SK-N-SH (cell line): Measurements from ENCODE around the gene ATG2B. TPM values are rescaled to one million over a fixed set of nuclear protein-coding genes. Genes with fewer than 3 reads are reported as not detected.

ENCODE experiments used
- CTCF ChIA-PET: fragments of 300-600, 350-600 bp; formaldehyde crosslinking; extraction: SDS; loops from one replicate; lab custom pipeline; 2021; lab: Yijun Ruan, JAX
- POLR2A ChIA-PET: fragments of 350-600 bp; sonication (Branson Sonifier 250); formaldehyde crosslinking; extraction: SDS; loops from one replicate; lab custom pipeline; 2020; ENCODE audit warnings: antibody characterized with exemption, inconsistent platforms; lab: Yijun Ruan, JAX
- DNase-seq: peaks from one replicate; pipeline ENCODE4 v3.0.0; 2012
- H2AFZ ChIP-seq: fragments of 200-600 bp; sonication (generic); 2 replicates; pipeline ENCODE4 v1.8.1; 2016; ENCODE audit warnings: antibody characterized with exemption, mild to moderate bottlenecking, low read depth
- H3F3A ChIP-seq: fragments of 200-600 bp; sonication (generic); replicated peaks from 2 replicates; pipeline ENCODE3; 2016; ENCODE audit warnings: antibody characterized with exemption, mild to moderate bottlenecking; ENCODE audit not compliant: insufficient read depth
- H3K27ac ChIP-seq, 2 experiments: fragments of 200-500 bp in 1 of 2; fragments of 200-600 bp in 1 of 2; sonication (Bioruptor generic) in 1 of 2; sonication (generic), shearing (Covaris generic) in 1 of 2; 2 replicates each; pipeline versions ENCODE4 v1.5.1 to v1.6.1; 2014 to 2016; ENCODE audit warnings: low read depth in 2 of 2, inconsistent platforms in 1 of 2, low read length in 1 of 2, mild to moderate bottlenecking in 1 of 2, mixed read lengths in 1 of 2
- H3K27me3 ChIP-seq: fragments of 200-600 bp; sonication (generic), shearing (Covaris generic); 2 replicates; pipeline ENCODE4 v1.6.1; 2016; ENCODE audit warnings: mixed run types; ENCODE audit not compliant: insufficient read depth
- H3K36me3 ChIP-seq, 2 experiments: fragments of 200-500 bp in 1 of 2; fragments of 200-600 bp in 1 of 2; sonication (Bioruptor generic) in 1 of 2; sonication (generic) in 1 of 2; replicated peaks in 1 of 2; 2 replicates each; pipeline versions ENCODE3 to v1.5.1; 2014 to 2016; ENCODE audit warnings: low read length in 1 of 2, mild to moderate bottlenecking in 1 of 2; ENCODE audit not compliant: insufficient read depth in 2 of 2, control insufficient read depth in 1 of 2
- H3K4me1 ChIP-seq, 2 experiments: fragments of 200-500 bp in 1 of 2; fragments of 200-600 bp in 1 of 2; sonication (Bioruptor generic) in 1 of 2; sonication (generic), shearing (Covaris generic) in 1 of 2; 2 replicates each; pipeline versions ENCODE4 v1.5.1 to v1.6.1; 2014 to 2016; ENCODE audit warnings: low read depth in 1 of 2, low read length in 1 of 2, mixed run types in 1 of 2; ENCODE audit not compliant: insufficient read depth in 2 of 2, control insufficient read depth in 1 of 2
- H3K4me2 ChIP-seq: fragments of 200-600 bp; sonication (generic), shearing (Covaris generic); 2 replicates; pipeline ENCODE4 v1.6.1; 2017; ENCODE audit warnings: mixed run types
- H3K4me3 ChIP-seq, 2 experiments: fragments of 200-500 bp in 1 of 2; fragments of 200-600 bp in 1 of 2; sonication (Bioruptor generic) in 1 of 2; sonication (generic), shearing (Covaris generic) in 1 of 2; 2 replicates each; pipeline versions ENCODE4 v1.5.1 to v1.8.1; 2014 to 2016; ENCODE audit warnings: low read depth in 2 of 2, inconsistent platforms in 1 of 2, low read length in 1 of 2, mild to moderate bottlenecking in 1 of 2, mixed read lengths in 1 of 2, moderate library complexity in 1 of 2
- H3K79me2 ChIP-seq: fragments of 200-600 bp; sonication (generic); 2 replicates; pipeline ENCODE4 v1.8.1; 2017; ENCODE audit warnings: mild to moderate bottlenecking; ENCODE audit not compliant: insufficient read depth
- H3K9ac ChIP-seq: fragments of 200-600 bp; sonication (generic); 2 replicates; pipeline ENCODE4 v1.6.1; 2017; ENCODE audit warnings: mixed run types
- H3K9me2 ChIP-seq: fragments of 200-600 bp; sonication (generic); 2 replicates; pipeline ENCODE4 v1.6.1; 2017; ENCODE audit warnings: mixed run types
- H3K9me3 ChIP-seq: fragments of 200-600 bp; sonication (generic); 2 replicates; pipeline ENCODE4 v1.6.1; 2017; ENCODE audit warnings: mixed run types, mild to moderate bottlenecking, moderate library complexity
- H4K20me1 ChIP-seq: fragments of 200-600 bp; sonication (generic); 2 replicates; pipeline ENCODE4 v1.6.1; 2017; ENCODE audit warnings: mild to moderate bottlenecking, mixed run types; ENCODE audit not compliant: insufficient read depth
- CHD2 ChIP-seq: fragments of 150-350 bp; IDR thresholded peaks from 2 replicates; pipeline ENCODE4 v1.6.1; 2018; ENCODE audit warnings: low read length; ENCODE audit not compliant: partially characterized antibody
- EZH2phosphoT487 ChIP-seq: fragments of 200-600 bp; sonication (generic); IDR thresholded peaks from 2 replicates; pipeline ENCODE4 v1.6.1; 2017; ENCODE audit warnings: low read depth, mixed run types, mild to moderate bottlenecking, antibody characterized with exemption, moderate library complexity, borderline replicate concordance
- MXI1 ChIP-seq: IDR thresholded peaks from 2 replicates; pipeline ENCODE4 v1.6.1; 2012; ENCODE audit warnings: mild to moderate bottlenecking, low read depth, low read length, improper control_type of control experiment
- NFIC ChIP-seq: IDR thresholded peaks from 2 replicates; pipeline ENCODE4 v1.4.0; 2012; ENCODE audit warnings: borderline replicate concordance
- NRF1 ChIP-seq: IDR thresholded peaks from 2 replicates; pipeline ENCODE4 v1.6.1; 2012; ENCODE audit warnings: low read depth, mild to moderate bottlenecking, low read length
- POLR2AphosphoS5 ChIP-seq: IDR thresholded peaks from 2 replicates; pipeline ENCODE4 v1.6.1; 2012; ENCODE audit warnings: low read depth, low read length
- RCOR1 ChIP-seq: fragments of 150-350 bp; IDR thresholded peaks from 2 replicates; pipeline ENCODE4 v1.6.1; 2017; ENCODE audit warnings: antibody characterized with exemption, low read length
- SMC3 ChIP-seq: IDR thresholded peaks from 2 replicates; pipeline ENCODE4 v1.6.1; 2012; ENCODE audit warnings: low read depth, low read length, improper control_type of control experiment
- TAF1 ChIP-seq: IDR thresholded peaks from 2 replicates; pipeline ENCODE4 v1.6.1; 2012; ENCODE audit warnings: low read depth, mild to moderate bottlenecking, low read length, moderate library complexity, borderline replicate concordance
- TCF12 ChIP-seq: IDR thresholded peaks from 2 replicates; pipeline ENCODE4 v1.4.0; 2012
- YY1 ChIP-seq: IDR thresholded peaks from 2 replicates; pipeline ENCODE4 v1.4.0; 2012; ENCODE audit warnings: low read depth, mild to moderate bottlenecking
- WGBS: methylation state at CpG from one replicate; pipeline ENCODE4 v1.1.6; 2017; ENCODE audit warnings: low lambda C conversion rate; 5-methylcytosine and 5-hydroxymethylcytosine counted together
- polyA plus RNA-seq, 3 experiments: library from polyadenylated mRNA; depleted of rRNA; stranded (reverse); fragments of >200 nt; gene quantifications; 2 replicates each; pipeline ENCODE4 v1.2.3, GENCODE V29; 2012
- TF ChIP-seq, protein P1 (sequence below): fragments of 200-600 bp; sonication (generic); IDR thresholded peaks from 2 replicates; pipeline ENCODE4 v1.6.1; 2017; ENCODE audit warnings: antibody characterized with exemption, mild to moderate bottlenecking, moderate library complexity
- TF ChIP-seq, protein P2 (sequence below): IDR thresholded peaks from 2 replicates; pipeline ENCODE4 v1.4.0; 2012; ENCODE audit warnings: low read depth
- TF ChIP-seq, protein P3 (sequence below): IDR thresholded peaks from 2 replicates; pipeline ENCODE4 v1.6.1; 2012; ENCODE audit warnings: mild to moderate bottlenecking, low read depth, low read length, moderate library complexity
- TF ChIP-seq, protein P4 (sequence below): fragments of 150-350 bp; IDR thresholded peaks from 2 replicates; pipeline ENCODE4 v1.6.1; 2017; ENCODE audit warnings: antibody characterized with exemption, low read length, low read depth, borderline replicate concordance
- TF ChIP-seq, protein P5 (sequence below): IDR thresholded peaks from 2 replicates; pipeline ENCODE4; 2012

ATG2B gene
- polyA plus RNA-seq, 1 of the 3 experiments (the other 2 are of a cell fraction), result 5.8 TPM

DNA sequence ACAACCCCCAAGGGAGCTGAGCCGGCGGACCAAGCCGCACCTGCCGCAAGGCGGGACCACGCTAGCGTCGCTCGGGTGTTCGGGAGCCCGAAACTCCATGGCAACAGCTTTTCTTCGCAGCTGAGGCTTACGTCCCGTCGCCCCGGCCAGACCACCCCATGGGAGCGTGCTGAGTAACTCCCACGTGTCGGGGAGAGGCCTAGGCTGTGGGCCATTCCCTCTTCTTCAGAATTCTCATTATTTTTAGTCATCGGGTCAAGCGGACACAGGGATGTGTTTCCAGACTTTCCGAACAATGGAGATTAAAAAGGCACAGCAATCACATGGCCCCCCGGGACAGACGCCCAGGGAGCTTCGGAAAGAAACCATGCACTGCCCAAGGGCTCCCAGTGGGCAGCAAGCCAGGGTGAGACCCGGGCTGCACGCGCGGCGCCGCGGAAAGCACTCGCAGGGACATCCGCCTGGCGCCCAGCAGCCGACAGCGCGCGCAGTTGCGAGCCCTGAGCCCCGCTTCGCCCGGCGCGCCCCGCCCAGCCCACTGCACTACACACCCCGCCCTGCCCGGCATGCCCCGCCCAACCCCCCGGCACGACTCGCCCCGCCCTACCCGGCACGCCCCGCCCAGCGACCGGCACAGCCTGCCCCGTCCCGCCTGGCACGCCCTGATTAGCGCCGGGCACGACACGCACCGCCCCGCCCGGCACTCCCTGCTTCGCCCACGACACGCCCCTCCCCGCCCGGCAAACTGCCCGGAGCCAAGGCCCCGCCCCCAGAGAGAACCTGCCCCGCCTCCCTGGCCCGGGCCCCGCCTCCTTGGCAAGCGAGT lies 28.4 kb upstream of the ATG2B start:
- TF ChIP-seq TAF1 (peak; percentile 28; the same call in 1 of the 2 replicates), TCF12 (0 out of 2 replicates have a peak, but pooled peaks have one; percentile 6), NRF1 (peak; percentile 52), POLR2AphosphoS5 (peak; percentile 54; the same call in 1 of the 2 replicates), CHD2 (no peak), MXI1 (peak; percentile 89), YY1 (0 out of 2 replicates have a peak, but pooled peaks have one; percentile 23), RCOR1 (0 out of 2 replicates have a peak, but pooled peaks have one; percentile 4), NFIC (peak; percentile 35; the same call in 1 of the 2 replicates)
- TF ChIP-seq, protein P1, sequence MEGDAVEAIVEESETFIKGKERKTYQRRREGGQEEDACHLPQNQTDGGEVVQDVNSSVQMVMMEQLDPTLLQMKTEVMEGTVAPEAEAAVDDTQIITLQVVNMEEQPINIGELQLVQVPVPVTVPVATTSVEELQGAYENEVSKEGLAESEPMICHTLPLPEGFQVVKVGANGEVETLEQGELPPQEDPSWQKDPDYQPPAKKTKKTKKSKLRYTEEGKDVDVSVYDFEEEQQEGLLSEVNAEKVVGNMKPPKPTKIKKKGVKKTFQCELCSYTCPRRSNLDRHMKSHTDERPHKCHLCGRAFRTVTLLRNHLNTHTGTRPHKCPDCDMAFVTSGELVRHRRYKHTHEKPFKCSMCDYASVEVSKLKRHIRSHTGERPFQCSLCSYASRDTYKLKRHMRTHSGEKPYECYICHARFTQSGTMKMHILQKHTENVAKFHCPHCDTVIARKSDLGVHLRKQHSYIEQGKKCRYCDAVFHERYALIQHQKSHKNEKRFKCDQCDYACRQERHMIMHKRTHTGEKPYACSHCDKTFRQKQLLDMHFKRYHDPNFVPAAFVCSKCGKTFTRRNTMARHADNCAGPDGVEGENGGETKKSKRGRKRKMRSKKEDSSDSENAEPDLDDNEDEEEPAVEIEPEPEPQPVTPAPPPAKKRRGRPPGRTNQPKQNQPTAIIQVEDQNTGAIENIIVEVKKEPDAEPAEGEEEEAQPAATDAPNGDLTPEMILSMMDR, result no peak
- TF ChIP-seq, protein P2, sequence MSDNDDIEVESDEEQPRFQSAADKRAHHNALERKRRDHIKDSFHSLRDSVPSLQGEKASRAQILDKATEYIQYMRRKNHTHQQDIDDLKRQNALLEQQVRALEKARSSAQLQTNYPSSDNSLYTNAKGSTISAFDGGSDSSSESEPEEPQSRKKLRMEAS, result peak; percentile 96
- Histone ChIP-seq H3K79me2 (no peaks in the 10 kb centered on the region), H3K36me3 (peaks cover 0 to 6% of the 10 kb centered on the region in 2 experiments), H3K4me3 (peak overlapping the region; percentile 79 to 97), H3K9ac (peak overlapping the region; percentile 78), H3K9me2 (no peaks in the 10 kb centered on the region), H3K4me1 (no peaks in the 10 kb centered on the region; a peak in 1 of 4 replicates), H3K9me3 (no peaks in the 10 kb centered on the region), H3K27me3 (no peaks in the 10 kb centered on the region), H3F3A (peaks cover 1% of the 10 kb centered on the region), H3K27ac (peak overlapping the region; percentile 57 to 89; a peak in 3 of 4 replicates), H2AFZ (peak overlapping the region; percentile 99), H3K4me2 (peak overlapping the region; percentile 100), H4K20me1 (no peaks in the 10 kb centered on the region)
- ChIA-PET POLR2A (interaction anchor here (0.8 to 1.4 kb wide), 5 partner anchors 9 to 281 kb away, joined by 3 read pairs; partner anchors contain the start of gene ATG2B), CTCF (interaction anchor here (0.8 to 2.1 kb wide), 9 partner anchors 10 to 291 kb away, joined by 3 to 6 read pairs (median 3); partner anchors contain the start of genes ATG2B and GSKIP)
- DNase-seq, result peak; percentile 99
- under 1% methylated on average over 18 of the region's 79 CpGs for WGBS

DNA sequence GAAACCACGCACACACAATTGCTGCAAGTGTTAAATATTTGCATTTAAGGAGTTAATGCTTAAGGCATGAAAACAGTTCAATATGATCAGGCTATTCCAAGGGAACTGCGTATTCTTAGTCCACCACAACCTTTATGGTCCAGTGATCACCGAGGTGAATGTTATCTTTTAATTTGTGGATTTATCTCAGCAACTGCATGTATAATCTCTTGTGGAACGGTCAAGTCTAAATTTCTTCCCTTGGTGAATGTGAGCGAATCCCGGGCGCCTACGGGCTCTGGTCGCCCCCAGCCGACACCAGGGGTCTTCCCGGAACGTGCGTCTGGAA lies 27.8 kb upstream of the ATG2B start:
- no peaks in the 10 kb centered on the region for H4K20me1 ChIP-seq
- H3K36me3 ChIP-seq, result peaks cover 0 to 12% of the 10 kb centered on the region in 2 experiments
- no peaks in the 10 kb centered on the region for H3K79me2 ChIP-seq
- TF ChIP-seq, protein P3, sequence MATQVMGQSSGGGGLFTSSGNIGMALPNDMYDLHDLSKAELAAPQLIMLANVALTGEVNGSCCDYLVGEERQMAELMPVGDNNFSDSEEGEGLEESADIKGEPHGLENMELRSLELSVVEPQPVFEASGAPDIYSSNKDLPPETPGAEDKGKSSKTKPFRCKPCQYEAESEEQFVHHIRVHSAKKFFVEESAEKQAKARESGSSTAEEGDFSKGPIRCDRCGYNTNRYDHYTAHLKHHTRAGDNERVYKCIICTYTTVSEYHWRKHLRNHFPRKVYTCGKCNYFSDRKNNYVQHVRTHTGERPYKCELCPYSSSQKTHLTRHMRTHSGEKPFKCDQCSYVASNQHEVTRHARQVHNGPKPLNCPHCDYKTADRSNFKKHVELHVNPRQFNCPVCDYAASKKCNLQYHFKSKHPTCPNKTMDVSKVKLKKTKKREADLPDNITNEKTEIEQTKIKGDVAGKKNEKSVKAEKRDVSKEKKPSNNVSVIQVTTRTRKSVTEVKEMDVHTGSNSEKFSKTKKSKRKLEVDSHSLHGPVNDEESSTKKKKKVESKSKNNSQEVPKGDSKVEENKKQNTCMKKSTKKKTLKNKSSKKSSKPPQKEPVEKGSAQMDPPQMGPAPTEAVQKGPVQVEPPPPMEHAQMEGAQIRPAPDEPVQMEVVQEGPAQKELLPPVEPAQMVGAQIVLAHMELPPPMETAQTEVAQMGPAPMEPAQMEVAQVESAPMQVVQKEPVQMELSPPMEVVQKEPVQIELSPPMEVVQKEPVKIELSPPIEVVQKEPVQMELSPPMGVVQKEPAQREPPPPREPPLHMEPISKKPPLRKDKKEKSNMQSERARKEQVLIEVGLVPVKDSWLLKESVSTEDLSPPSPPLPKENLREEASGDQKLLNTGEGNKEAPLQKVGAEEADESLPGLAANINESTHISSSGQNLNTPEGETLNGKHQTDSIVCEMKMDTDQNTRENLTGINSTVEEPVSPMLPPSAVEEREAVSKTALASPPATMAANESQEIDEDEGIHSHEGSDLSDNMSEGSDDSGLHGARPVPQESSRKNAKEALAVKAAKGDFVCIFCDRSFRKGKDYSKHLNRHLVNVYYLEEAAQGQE, result no peak
- TF ChIP-seq NRF1 (no peak), SMC3 (no peak), RCOR1 (0 out of 2 replicates have a peak, but pooled peaks have one; percentile 1), EZH2phosphoT487 (no peak), MXI1 (no peak)
- TF ChIP-seq, protein P4, sequence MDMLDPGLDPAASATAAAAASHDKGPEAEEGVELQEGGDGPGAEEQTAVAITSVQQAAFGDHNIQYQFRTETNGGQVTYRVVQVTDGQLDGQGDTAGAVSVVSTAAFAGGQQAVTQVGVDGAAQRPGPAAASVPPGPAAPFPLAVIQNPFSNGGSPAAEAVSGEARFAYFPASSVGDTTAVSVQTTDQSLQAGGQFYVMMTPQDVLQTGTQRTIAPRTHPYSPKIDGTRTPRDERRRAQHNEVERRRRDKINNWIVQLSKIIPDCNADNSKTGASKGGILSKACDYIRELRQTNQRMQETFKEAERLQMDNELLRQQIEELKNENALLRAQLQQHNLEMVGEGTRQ, result no peak
- TF ChIP-seq, protein P2, result no peak
- TF ChIP-seq, protein P5, sequence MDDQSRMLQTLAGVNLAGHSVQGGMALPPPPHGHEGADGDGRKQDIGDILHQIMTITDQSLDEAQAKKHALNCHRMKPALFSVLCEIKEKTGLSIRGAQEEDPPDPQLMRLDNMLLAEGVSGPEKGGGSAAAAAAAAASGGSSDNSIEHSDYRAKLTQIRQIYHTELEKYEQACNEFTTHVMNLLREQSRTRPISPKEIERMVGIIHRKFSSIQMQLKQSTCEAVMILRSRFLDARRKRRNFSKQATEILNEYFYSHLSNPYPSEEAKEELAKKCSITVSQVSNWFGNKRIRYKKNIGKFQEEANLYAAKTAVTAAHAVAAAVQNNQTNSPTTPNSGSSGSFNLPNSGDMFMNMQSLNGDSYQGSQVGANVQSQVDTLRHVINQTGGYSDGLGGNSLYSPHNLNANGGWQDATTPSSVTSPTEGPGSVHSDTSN, result no peak
- H3K4me2 ChIP-seq, result peak overlapping the region; percentile 100
- H3F3A ChIP-seq, result peaks cover 4% of the 10 kb centered on the region
- no peaks in the 10 kb centered on the region for H3K9me3 ChIP-seq
- H3K4me1 ChIP-seq, result no peaks in the 10 kb centered on the region; a peak in 1 of 4 replicates
- WGBS, result 19% methylated on average over 8 of the region's 13 CpGs
- POLR2A ChIA-PET, result interaction anchor here (0.8 to 1.2 kb wide), 4 partner anchors 9 to 280 kb away, joined by 3 read pairs; partner anchors contain the start of gene ATG2B
- DNase-seq, result no peak
- peak overlapping the region; percentile 51 to 89; a peak in 3 of 4 replicates for H3K27ac ChIP-seq
- CTCF ChIA-PET, result interaction anchor here (0.8 to 1.5 kb wide), 6 partner anchors 10 to 290 kb away, joined by 3 to 5 read pairs (median 3); partner anchors contain the start of genes ATG2B and GSKIP
- peak overlapping the region; percentile 59 to 73 for H3K4me3 ChIP-seq
- H3K27me3 ChIP-seq, result no peaks in the 10 kb centered on the region
- H3K9ac ChIP-seq, result peak overlapping the region; percentile 66; the same call in 1 of the 2 replicates
- no peaks in the 10 kb centered on the region for H3K9me2 ChIP-seq
- H2AFZ ChIP-seq, result peak overlapping the region; percentile 97
